ENCODE measurements around the gene RILPL1. TPM values are rescaled to one million over a fixed set of nuclear protein-coding genes. Genes with fewer than 3 reads are reported as not detected.
"Not testable (repeated sequence)": the region's sequence is repeated elsewhere in the genome, so short reads cannot be mapped to it uniquely, and the experiment has no call there.

Gene RILPL1
- total and polyA plus RNA-seq, 2 experiments from 2014 or later = 13.6 to 17.5 TPM

DNA sequence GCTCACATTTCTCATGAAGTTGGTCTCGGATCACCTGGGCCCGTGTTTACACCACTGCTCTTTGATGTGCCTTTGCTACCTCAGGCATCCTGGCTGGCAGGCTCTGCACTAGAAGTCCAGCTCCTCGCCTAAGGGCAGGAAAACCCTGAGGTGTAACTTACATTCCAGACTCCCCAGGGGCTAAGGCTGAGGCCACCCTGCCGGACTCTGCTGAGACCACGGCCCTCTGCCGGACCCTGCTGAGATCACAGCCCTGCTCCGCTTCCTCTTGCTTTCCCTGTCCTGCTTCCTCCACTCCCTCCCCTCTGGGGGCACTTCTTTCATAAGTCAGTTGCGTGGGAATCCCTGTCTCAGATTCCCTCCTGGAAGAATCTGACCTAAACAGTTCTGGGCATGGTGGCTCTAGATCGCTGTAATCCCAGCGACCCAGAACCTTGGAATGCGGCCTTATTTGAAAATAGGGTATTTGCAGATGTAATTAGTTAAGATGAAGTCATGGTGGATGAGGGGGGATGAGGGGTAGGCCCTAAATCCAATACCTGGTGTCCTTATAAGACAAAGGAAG, 17.2 kb downstream of the RILPL1 start:
- Histone ChIP-seq H3K4me1 (ENCODE audit: insufficient read depth) (no peaks in the 10 kb centered on the region), H3K4me3 (no peak overlapping the region), H3K9me2 (replicated peaks; ENCODE audit: insufficient read depth) (no peaks in the 10 kb centered on the region), H3K9me3 (ENCODE audit: low read depth) (no peaks in the 10 kb centered on the region), H3K79me2 (no peaks in the 10 kb centered on the region), H3K27ac (no peak overlapping the region), H3K27me3 (no peaks in the 10 kb centered on the region), H2AFZ (no peak overlapping the region), H3K36me3 (replicated peaks; ENCODE audit: insufficient read depth, low read depth) (no peaks in the 10 kb centered on the region), H4K20me1 (ENCODE audit: insufficient read depth, poor library complexity, severe bottlenecking) (no peaks in the 10 kb centered on the region), H3K4me2 (no peak overlapping the region)
- TF ChIP-seq CTCF (IDR thresholded peaks at IDR 0.05; ENCODE audit: poor library complexity) = no peak
- no peak for TF ChIP-seq EZH2 (IDR thresholded peaks at IDR 0.05; ENCODE audit: borderline replicate concordance)
- TF ChIP-seq EZH2phosphoT487 (IDR thresholded peaks at IDR 0.05; ENCODE audit: low read depth, severe bottlenecking, unreplicated experiment) = no peak
- WGBS (ENCODE audit: low lambda C conversion rate, missing lambda C conversion rate) = 88% methylated on average over 11 of the region's 11 CpGs
- DNase-seq (ENCODE audit: low spot score) = no peak

- not testable (repeated sequence) for H3K36me3 ChIP-seq (replicated peaks; ENCODE audit: insufficient read depth, low read depth); H3K27ac ChIP-seq; H4K20me1 ChIP-seq (ENCODE audit: insufficient read depth, poor library complexity, severe bottlenecking); DNase-seq (ENCODE audit: low spot score); H3K4me2 ChIP-seq; H3K27me3 ChIP-seq; H3K4me1 ChIP-seq (ENCODE audit: insufficient read depth); H2AFZ ChIP-seq; H3K79me2 ChIP-seq; H3K9me3 ChIP-seq (ENCODE audit: low read depth); H3K4me3 ChIP-seq; H3K9me2 ChIP-seq (replicated peaks; ENCODE audit: insufficient read depth)
- 95% methylated on average over 1 of the region's 1 CpG for WGBS (ENCODE audit: low lambda C conversion rate, missing lambda C conversion rate)
Measured at GRCh38 chr12:123514582-123515221, 18.8 kb downstream of the RILPL1 start.

DNA sequence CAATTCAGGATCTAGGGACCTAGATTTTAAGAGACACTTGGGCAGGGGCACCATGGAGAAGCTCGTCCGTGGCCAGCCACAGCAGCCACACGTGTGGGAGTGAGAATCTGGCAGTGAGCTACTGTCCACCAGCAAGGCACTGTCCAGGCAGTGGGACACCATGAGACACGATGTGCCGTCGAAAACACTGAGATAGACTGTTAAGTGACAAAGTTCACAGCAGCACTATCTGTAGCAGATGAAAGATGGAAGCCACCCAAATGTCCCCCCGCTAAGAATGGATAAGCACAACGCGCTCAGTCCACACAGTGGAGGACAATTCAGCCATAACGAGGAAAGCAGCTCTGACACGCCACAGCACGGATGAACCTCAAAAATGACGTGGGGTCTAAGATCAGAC, 19.7 kb downstream of the RILPL1 start:
- no peak overlapping the region for H2AFZ ChIP-seq
- no peak overlapping the region for H3K27ac ChIP-seq
- no peak overlapping the region for H3K4me2 ChIP-seq
- no peaks in the 10 kb centered on the region for H3K9me2 ChIP-seq (replicated peaks; ENCODE audit: insufficient read depth)
- no peak for TF ChIP-seq EZH2phosphoT487 (IDR thresholded peaks at IDR 0.05; ENCODE audit: low read depth, severe bottlenecking, unreplicated experiment)
- no peaks in the 10 kb centered on the region for H3K36me3 ChIP-seq (replicated peaks; ENCODE audit: insufficient read depth, low read depth)
- H3K27me3 ChIP-seq = no peaks in the 10 kb centered on the region
- H3K9me3 ChIP-seq (ENCODE audit: low read depth) = no peaks in the 10 kb centered on the region
- WGBS (ENCODE audit: low lambda C conversion rate, missing lambda C conversion rate) = 90% methylated on average over 13 of the region's 13 CpGs
- H3K4me3 ChIP-seq = no peak overlapping the region
- H3K79me2 ChIP-seq = no peaks in the 10 kb centered on the region
- H4K20me1 ChIP-seq (ENCODE audit: insufficient read depth, poor library complexity, severe bottlenecking) = no peaks in the 10 kb centered on the region
- no peak for DNase-seq (ENCODE audit: low spot score)
- H3K4me1 ChIP-seq (ENCODE audit: insufficient read depth) = no peaks in the 10 kb centered on the region

DNA sequence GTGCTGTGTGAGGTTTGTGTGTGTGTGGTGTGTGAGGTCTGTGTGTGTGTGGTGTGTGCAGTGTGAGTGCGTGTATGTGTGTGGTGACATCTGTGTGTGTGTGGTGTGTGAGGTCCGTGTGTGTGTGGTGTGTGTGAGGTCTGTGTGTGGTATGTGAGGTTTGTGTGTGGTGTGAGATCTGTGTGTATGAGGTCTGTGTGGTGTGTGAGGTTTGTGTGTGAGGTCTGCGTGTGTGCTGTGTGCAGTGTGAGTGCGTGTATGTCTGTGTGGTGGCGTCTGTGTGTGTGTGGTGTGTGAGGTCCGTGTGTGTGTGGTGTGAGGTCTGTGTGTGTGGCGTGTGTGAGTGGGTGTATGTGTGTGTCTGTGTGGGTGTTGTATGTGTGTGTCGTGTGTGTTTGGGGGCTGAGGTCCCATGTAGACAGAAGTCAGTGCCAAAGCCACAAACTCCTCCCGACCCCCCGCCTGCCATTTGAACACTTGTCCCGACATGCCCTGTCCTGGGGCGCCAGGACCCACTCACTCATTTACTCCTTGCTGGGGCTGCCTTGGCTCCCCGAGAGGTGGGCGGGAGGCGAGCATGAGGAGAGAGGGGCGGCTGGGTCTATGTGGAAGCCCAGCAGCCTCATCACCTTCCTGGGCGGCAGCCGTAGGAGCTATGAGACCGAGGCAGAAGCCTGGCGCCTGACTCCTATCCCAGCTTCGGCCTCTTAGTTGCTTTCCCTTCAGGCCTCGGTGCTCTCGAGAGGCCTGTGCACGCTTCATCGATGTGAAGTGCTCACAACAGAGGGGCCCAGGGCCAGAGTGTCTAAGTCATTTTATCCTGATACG, 20.5 kb downstream of the RILPL1 start:
- Histone ChIP-seq H3K9me2 (replicated peaks; ENCODE audit: insufficient read depth) (no peaks in the 10 kb centered on the region), H3K27me3 (no peaks in the 10 kb centered on the region), H3K4me1 (ENCODE audit: insufficient read depth) (no peaks in the 10 kb centered on the region), H3K27ac (no peak overlapping the region), H3K79me2 (no peaks in the 10 kb centered on the region), H3K4me3 (no peak overlapping the region), H4K20me1 (ENCODE audit: insufficient read depth, poor library complexity, severe bottlenecking) (no peaks in the 10 kb centered on the region), H3K36me3 (replicated peaks; ENCODE audit: insufficient read depth, low read depth) (no peaks in the 10 kb centered on the region), H2AFZ (no peak overlapping the region), H3K9me3 (ENCODE audit: low read depth) (no peaks in the 10 kb centered on the region), H3K4me2 (no peak overlapping the region)
- no peak for DNase-seq (ENCODE audit: low spot score)
- TF ChIP-seq CTCF (IDR thresholded peaks at IDR 0.05; ENCODE audit: poor library complexity) = no peak
- TF ChIP-seq EZH2phosphoT487 (IDR thresholded peaks at IDR 0.05; ENCODE audit: low read depth, severe bottlenecking, unreplicated experiment) = no peak
- no peak for TF ChIP-seq EZH2 (IDR thresholded peaks at IDR 0.05; ENCODE audit: borderline replicate concordance)
- WGBS (ENCODE audit: low lambda C conversion rate, missing lambda C conversion rate) = 91% methylated on average over 24 of the region's 26 CpGs

All from hepatocyte (in vitro differentiated cells).